H7 (cell line): Measurements from ENCODE around the gene ZBTB48. TPM values are rescaled to one million over a fixed set of nuclear protein-coding genes. Genes with fewer than 3 reads are reported as not detected.

Experiments used
- DNase-seq: peaks from one replicate; pipeline ENCODE4 v3.0.0; 2012
- H3K27me3 ChIP-seq: 2 replicates; pipeline ENCODE4 v1.6.0; 2011; ENCODE audit warnings: mild to moderate bottlenecking, low read length; ENCODE audit not compliant: control insufficient read depth, insufficient read depth
- H3K36me3 ChIP-seq: replicated peaks from 2 replicates; pipeline ENCODE4 v1.5.1; 2011; ENCODE audit warnings: low read length; ENCODE audit not compliant: control insufficient read depth, insufficient read depth
- H3K4me3 ChIP-seq: 2 replicates; pipeline ENCODE4 v1.5.1; 2011; ENCODE audit warnings: low read depth, mild to moderate bottlenecking, control low read depth, low read length, moderate library complexity; ENCODE audit not compliant: insufficient read depth
- total RNA-seq: library from RNA; depleted of rRNA; stranded (reverse); fragments of >200 nt; shearing (Covaris generic); gene quantifications from 2 replicates; pipeline ENCODE4 v1.2.3, GENCODE V29; 2014

ZBTB48 gene
- total RNA-seq, 1 experiment from 2014 or later: 40.4 TPM

DNA sequence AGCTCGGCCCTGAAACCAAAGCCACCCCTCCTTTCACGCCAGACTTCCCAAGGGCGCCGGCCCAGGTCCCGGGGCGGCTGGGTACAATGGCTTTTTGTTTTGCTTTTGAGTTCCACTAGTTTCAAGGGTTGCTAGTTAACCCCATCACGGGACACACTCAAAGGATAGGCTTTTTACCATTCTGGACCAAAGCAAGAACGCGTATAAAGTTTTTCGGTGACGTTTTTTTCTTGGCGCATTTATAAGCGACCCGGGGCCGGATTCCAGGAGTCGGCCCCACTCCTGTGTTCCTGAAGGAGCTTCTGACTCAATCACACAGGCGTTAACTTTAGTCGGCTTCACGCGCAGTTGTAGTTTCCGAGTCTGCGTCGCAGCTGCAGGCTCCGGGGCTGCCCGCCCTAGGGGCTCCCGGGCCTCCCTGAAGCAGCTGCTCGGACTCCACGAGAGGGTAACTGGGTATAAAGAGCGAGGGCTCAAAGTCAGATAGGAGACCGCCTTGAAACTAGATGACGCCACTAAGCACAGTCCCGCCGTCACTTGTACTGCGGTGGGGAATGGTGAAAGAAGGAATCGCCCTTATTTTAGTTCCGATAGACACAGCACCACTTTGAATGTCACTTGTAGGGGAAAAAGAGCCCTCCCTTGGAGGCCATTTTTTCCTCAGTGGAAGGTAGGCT lies 23.6 kb downstream of the ZBTB48 start:
- peak; percentile 81 for DNase-seq
- peaks cover 1% of the 10 kb centered on the region for H3K36me3 ChIP-seq
- 0 out of 2 replicates have a peak, but pooled peaks cover 2% of the 10 kb centered on the region for H3K27me3 ChIP-seq
- peak overlapping the region; percentile 99 for H3K4me3 ChIP-seq

DNA sequence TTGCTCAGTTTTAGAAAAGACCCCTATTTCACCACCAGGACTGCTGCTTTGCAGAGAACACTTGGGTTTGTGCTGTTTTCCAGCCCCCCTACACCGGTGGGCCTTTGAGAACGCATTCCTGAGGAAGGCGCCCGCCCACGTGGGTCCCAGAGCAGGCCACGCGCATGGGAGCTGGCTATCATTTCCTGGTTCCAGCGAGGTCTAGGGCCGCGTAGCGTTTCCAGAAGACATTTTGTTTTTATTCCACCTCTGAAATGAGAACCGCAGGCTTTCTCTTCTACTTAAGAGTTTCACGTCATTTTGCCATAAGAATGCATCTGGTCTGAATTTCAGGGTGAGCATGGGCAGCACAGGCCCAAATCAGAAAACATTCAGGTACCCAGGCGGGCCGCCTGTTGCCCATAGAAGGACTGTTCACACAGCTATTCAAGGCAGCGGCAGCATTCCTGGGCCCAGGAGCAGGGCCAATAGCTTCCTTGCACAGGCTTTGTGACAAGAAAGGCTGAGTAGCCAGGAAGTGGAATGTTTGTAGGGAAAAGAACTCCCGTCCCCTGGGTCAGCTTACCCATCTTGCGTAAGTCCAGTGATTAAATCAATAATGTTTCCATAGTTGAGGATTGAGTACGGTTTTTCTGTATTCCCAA lies 24.2 kb downstream of the ZBTB48 start:
- Histone ChIP-seq H3K4me3 (peak overlapping the region; percentile 99), H3K27me3 (0 out of 2 replicates have a peak, but pooled peaks cover 2% of the 10 kb centered on the region), H3K36me3 (peaks cover 1% of the 10 kb centered on the region)
- DNase-seq: peak; percentile 86

DNA sequence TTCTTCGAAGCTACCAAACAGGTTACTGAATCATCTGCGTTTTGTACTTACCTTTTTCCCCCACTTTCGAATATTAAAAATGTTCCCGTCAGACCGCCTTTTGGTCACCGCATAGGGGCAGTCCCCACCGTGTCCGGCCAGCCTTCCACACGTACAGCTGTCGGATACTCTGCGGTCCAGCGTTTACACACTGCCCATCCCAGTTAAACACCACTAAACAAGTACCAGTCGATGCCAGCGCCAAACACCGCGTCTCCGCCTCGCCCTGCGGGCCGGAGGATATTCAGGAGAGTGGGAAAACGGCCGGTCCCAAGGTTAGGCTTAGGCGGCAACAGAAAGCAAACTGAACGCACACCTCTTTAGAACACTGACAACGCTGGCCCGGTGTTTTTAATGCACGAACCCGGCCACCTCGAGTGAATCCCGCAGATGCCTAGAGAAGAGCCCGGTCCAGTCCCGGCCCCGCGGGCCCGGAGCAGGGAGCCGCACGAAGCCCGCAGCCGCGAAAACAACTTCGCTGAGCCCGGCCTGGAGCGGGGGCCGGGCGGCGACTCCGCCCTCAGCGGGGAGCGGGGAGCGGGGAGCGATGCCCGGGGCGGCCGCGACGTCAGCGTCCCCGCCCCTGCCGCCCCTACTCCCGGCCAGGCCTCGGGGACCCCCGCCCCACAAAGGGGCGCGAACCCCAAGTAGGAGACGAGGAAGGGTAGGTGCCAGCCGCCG lies 33.0 kb downstream of the ZBTB48 start:
- Histone ChIP-seq H3K4me3 (peak overlapping the region; percentile 88), H3K27me3 (peaks cover 4% of the 10 kb centered on the region; the same call in 1 of the 2 replicates), H3K36me3 (peaks cover 3% of the 10 kb centered on the region; the same call in 1 of the 2 replicates)
- DNase-seq: no peak

DNA sequence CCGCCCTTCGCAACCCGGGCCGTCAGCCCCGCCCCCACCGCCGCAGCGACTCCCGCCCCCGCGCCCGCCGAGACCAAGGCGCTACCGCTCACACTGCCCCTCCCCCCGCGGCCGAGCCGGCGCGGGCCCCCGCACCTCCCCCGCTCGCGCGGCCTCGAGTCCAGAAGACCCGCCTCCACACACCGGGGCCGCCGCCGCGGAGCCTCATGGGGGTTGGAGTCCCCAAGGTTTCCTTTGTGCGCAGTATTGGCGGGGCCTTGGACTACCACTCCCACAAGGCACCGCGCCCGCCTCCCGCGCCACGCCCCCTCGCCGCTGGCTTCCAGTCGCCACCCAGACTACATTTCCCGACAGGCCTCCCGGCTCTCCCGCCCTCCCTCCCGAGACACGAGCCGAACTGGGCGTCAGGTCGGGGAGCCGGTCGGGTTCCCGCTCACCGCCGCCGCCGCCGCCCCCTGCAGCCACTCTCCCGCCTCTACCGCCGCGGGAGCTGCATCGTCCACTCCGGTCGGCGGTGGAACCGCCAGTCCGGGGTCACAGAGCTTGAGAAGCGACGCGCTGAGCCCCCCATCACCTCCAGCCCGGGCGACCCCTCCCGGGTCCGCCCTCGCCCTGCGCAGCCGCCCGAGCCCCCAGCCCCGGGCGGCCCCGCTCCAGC lies 33.7 kb downstream of the ZBTB48 start, which contains the start of gene PHF13:
TSS of gene PHF13 (plus strand) at position 371 of the 658 bp plus-strand sequence. CDS start 336 bp downstream, outside the sequence.
- peak; percentile 100 for DNase-seq
- Histone ChIP-seq H3K4me3 (peak within 1 kb of the TSS; percentile 97), H3K36me3 (peaks cover 4% of the 10 kb centered on the region; the same call in 1 of the 2 replicates), H3K27me3 (peaks cover 4% of the 10 kb centered on the region; the same call in 1 of the 2 replicates)

DNA sequence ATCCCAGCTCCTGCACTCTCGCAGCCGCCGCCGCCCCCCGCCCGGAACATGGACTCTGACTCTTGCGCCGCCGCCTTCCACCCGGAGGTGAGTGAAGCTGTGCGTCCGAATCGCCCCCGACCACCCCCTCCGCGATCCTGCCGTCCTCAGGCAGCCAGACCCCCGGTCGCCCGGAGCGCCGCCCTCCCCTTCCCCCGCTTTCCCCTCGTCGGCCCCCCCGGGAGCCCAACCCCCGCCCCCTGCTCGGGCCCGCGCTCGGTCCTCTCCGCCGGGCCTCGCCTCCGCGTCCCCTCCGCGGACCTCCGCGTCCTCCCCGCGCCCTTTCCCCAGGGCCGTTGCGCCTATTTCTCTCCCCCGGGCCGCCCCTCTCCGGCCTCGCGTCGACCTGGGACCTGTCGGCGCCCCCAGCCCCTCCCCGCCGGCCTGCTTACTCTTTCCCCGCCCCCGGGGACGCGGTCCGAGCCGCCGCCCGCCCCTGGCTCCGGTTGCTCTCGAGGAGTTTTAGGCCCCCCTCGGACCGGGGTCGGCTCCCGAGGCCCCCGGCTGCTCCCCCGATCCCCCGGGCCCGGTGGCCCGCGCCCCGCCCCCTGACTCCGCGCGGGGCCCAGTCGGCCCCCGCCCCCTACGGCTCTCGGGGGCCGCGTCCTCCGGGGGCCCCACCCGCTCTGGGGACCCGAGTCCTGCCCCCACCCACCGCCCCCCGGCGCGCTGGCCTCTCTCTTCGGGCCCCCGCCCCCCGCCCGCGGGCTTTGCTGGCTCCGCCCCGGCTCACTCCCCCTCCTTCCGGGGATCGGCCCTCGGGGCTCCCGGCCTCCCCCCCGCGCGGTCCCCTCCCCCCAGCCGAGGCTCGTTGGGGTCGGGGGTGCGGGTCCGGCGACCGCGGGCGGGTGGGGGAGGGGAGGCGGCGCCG lies 34.5 kb downstream of the ZBTB48 start:
- H3K36me3 ChIP-seq: peaks cover 4% of the 10 kb centered on the region; the same call in 1 of the 2 replicates
- H3K27me3 ChIP-seq: peaks cover 4% of the 10 kb centered on the region; the same call in 1 of the 2 replicates
- H3K4me3 ChIP-seq: peak overlapping the region; percentile 97
- DNase-seq: peak; percentile 97

DNA sequence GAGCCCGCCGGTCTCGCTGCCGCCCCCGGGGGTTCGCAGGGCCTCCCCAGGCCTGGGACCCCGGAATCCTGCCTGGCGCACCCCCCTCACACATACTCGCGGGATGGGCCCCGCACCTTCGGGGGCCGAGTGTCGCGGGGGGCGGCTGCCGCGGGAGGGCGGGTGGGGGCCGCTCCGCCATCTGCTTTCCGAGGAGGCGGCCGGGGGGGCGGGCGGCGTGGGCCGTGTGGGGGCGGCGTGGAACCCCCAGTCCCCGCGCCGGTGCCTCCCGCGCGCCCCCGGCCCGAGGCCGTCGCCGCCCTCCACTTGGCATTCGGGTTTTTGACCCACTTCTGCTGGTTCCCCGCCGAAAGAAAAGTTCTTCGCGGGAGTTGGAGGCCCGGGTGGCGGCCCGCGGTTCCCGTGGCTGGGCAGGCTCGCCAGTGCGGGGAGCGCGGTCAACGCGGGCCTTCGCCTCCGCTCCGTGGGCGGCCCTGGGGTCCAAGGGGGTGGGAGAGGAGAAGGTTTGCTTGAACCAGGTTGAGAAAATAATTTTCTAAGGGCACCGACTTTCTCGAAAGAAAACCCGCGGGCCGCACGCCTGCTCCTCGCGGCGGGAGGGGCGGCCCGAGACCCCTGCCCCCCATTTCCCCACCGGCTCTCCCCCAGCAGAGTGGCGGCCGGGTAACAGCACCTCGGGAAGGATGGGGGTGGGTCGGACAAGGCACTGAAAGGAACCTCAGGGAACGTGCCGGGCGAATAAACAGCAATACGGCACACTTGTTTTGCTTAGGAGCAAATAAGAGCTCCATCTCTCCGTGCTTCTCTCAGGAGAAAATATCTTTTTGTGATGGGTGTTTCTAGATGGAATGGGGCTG lies 35.4 kb downstream of the ZBTB48 start:
- Histone ChIP-seq H3K4me3 (peak overlapping the region; percentile 97), H3K27me3 (peaks cover 4% of the 10 kb centered on the region; the same call in 1 of the 2 replicates), H3K36me3 (peaks cover 7% of the 10 kb centered on the region)
- DNase-seq: peak; percentile 76

DNA sequence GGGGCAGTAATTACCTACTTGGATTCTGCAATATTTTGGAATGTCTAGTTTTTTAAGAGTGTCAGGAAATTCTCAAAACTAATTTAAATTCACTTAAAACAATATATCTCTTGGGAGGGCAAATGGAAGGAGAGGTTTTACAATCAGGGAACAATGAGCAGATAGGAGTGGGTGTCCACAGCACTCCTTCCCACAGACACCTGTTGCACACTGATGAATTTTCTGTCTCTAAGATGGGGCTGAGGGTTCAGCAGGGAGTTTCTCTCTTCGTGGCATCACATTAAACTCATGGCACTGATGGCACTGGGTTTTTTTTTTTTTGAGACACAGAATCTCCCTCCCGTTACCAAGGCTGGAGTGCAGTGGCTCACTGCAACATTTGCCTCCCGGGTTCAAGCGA lies 39.3 kb downstream of the ZBTB48 start:
- Histone ChIP-seq H3K36me3 (peaks cover 25% of the 10 kb centered on the region), H3K4me3 (no peak overlapping the region)

DNA sequence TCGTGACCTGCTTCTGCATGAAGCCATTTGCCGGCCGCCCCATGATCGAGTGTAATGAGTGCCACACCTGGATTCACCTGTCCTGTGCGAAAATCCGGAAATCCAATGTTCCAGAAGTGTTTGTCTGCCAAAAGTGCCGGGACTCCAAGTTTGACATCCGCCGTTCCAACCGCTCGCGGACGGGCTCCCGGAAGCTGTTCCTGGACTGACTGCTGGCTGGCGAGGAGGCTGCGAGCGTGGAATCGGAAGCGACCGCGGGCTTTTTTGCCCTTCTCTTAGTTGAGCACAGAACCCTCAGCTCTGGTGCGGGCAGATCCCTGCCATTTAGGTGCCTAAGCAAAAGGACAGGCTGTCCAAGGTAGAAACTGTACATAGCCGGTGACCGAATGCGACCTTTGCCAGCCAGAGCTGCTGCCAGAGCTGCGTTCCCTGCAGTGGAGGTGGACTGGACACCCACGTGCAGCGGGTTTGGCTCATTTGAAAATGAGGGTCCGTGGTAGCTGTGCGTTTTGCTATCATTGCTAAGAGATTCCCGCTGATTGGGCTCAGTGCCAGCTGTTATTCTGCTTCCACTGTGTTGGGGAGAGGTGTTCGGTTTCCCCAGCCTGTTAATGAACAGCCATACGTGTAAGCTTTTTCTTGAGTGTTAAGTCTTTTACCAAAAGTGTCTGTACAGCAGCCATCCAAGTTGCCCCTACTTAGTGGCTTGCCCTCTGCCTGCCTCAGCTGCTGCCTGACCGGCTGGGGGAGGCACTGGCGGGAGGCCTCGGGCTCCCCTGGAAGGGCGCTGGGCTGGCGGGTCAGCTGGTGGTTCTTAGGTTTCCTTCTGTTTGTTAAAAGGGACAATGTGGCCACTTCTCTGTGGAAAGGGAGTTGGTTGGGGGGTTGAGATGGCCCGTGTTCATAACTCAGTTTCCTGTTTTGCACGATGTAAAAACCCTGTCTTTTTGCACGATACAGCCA lies 41.9 kb downstream of the ZBTB48 start:
- Histone ChIP-seq H3K36me3 (peaks cover 25% of the 10 kb centered on the region), H3K4me3 (no peak overlapping the region), H3K27me3 (no peaks in the 10 kb centered on the region; the same call in 1 of the 2 replicates)
- no peak for DNase-seq

More for the DNA sequence above, 39.3 kb downstream of the ZBTB48 start:
- no peaks in the 10 kb centered on the region for H3K27me3 ChIP-seq
- no peak for DNase-seq

DNA sequence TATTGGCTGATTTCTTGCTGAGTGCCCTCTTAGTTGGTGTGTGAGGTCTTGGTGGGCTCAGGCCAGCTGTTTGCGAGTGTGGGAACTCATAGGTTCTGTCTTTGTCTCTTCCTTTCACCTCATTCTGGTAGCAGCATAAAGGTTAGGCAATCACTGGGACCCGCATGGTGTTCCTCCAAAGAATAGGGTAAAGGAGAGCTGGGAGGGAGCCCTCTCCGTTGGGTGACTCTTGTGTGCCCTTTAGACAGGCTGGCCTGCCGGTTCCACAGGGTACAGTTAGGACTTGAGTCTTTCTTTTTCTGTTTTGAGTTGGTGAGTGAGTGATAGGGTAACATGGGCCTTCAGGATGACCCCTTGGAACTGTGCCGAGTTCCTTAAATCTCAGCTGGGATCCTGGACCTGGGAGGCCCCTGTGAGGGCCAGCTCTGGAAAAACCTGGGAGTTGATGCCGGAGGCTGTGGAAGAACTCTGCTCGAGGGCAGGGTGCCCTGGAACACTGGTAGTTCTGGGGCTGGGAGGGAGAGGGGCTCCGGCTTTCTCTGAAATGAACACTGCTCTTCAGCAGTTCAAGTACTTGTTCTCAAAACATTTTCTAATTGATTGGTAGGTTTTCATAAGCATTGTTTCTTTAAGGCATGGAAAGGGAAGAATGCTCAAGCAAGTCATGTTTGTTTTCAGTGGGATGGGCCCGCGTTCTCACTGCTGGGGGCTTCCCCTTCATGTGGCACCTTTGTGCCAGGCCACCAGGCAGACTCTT lies 42.8 kb downstream of the ZBTB48 start:
- no peaks in the 10 kb centered on the region; the same call in 1 of the 2 replicates for H3K27me3 ChIP-seq
- H3K4me3 ChIP-seq: no peak overlapping the region
- no peak for DNase-seq
- peaks cover 25% of the 10 kb centered on the region for H3K36me3 ChIP-seq

DNA sequence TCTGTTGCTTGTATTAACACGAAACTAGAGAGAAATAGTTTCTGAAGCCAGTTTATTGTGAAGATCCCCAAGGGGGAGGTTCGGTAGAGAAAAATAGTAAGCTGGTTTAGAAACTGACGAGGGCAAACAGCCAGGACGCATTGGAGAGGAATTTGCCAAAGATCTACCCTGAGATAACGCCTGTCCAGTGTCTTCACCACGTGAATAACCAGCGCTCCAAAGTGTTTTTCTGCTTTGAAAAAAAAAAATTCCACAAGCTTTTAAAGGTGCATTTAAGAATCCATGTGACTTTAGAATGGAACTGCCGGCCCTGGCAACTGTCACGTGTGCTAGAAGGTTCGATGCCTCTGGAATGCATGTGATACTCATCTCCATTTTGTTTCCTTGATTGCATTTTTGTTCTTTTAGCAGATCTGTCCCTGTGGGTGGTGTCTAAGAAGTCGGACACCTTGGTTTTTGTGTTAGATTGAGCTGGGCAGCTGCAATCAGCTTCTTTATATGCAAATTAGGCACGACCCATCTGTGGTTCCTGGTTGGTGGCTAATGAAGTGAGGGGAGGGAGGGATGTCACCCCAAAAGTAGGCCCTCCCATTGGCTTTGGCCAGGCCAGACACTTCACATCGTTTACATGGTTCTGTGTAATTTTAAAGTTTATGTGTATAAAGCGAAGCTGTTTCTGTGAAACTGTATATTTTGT lies 43.6 kb downstream of the ZBTB48 start:
- Histone ChIP-seq H3K36me3 (peaks cover 24% of the 10 kb centered on the region), H3K4me3 (no peak overlapping the region), H3K27me3 (no peaks in the 10 kb centered on the region; the same call in 1 of the 2 replicates)
- DNase-seq: no peak
